CD4-positive, alpha-beta T cell treated with Interleukin-6 at 100 ng/mL for 8 hours (primary cell): ENCODE results near the gene GNAS-AS1.

Source experiments
- DNase-seq: peaks from one replicate; pipeline ENCODE4 v3.0.0-alpha.2; 2020; ENCODE audit warnings: mixed read lengths, low spot score

GNAS-AS1 gene

DNA sequence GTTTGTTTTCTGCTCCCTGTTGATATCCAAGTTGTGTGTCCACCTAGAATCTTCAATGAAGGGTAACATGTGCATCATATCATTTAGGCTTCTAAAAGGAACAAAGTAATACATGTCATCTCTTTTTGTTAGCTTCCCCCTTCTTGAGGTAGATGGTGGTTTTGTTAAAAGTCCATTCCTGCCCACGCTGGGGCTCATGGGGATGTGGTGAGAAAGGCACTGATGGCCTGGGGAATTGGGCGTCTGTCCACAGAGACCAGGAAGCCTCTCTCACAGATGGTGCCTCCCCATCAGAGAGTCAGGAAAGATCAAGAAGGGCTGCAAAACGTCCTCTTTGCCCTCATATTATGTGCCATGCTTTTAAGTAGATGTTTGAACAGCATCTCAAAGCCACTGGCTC, 34.3 kb upstream of the GNAS-AS1 start:
- DNase-seq: no peak

DNA sequence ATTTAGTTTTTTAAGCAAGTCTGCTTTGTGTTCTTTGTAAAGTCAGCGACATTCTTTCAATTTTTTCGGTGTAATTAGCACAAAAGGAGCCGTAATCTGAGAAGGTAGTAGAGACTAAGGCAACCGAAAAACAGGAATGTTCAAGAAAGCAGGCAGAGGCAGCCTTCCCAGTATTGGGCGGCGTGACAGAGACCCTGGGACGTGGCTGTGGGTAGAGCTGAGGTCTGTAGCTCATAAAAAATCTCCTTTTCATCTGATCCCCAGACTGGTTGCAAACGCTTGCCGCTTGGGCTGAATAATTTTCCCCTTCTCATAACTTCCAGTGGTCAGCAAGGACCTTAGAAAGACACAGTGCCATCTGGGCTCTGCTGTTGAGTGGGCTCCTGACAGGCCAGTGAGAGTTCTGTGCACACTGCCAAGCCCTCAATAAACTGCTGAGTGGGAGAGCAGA, 32.6 kb upstream of the GNAS-AS1 start:
- DNase-seq: no peak

DNA sequence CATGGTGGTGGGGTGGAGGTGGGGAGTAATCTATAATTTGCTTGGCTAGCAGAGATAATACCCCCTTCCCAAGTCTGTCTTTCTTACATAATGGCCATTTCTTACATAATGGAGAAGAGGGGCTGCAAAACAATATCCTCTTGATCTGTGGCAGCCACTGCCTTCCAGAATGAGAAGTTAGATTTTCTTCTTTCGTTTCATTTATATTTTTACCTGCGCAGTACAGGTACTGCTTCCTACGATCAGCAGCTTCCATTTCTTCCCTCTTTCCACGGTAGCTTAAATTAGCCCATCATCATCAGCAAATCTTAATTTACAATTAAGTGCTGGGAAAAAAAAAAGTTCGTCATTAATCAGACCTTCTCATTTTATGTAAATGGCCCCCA, 32.0 kb upstream of the GNAS-AS1 start:
- DNase-seq: no peak

DNA sequence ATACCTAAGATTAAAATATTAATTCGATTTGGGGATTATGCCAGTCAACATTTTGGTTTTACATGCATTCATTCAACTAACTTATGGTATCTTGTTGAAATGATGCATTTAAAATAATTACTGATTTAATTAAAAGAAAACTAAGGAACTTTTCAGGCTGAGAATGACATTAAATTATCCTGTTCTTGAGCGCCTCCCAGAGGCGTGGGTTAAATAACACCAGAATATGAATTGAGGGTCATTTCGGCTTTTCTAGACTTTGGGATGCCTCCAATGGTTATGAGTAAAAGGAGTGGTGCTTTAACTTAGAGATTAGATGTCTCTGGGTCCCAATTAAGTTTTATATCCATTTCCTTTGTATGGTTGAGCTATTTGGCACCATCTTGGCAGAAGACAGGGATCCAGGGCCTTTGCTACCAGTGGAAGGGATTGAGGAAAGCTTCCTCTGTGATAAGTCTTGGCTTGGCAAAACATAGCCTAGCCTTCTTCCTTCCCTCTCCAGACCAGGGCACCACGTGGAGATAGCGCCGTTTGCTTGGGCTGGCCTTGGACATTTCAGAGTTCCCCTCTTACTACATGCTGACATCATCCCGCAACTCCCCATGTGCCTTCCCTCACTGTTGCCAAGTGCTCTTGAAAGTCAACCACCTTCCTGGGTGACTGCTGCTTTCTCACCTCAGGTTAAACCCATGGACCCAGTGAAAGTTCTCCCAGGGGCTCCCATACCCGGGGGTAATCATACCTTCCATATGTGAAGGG, 30.5 kb upstream of the GNAS-AS1 start:
- DNase-seq: no peak

DNA sequence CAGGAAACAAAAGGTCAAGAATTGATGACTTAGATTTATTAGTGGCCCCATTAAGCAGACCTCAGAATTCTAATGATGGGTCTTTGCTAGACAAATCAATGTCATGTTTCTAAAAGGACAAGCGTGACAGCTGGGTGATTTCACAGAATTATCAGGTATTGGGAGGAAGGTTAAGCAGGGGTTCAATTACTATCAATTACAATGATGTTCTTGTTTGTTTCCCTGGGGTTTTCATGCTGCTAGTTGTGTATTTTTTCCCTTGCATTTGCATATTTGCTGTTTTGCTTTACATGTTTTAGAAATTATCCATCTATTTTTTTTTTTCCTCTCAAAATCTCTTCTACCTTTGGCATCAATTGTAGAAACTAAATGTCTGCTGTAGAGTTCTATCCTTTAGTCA, 29.7 kb upstream of the GNAS-AS1 start:
- DNase-seq: no peak

DNA sequence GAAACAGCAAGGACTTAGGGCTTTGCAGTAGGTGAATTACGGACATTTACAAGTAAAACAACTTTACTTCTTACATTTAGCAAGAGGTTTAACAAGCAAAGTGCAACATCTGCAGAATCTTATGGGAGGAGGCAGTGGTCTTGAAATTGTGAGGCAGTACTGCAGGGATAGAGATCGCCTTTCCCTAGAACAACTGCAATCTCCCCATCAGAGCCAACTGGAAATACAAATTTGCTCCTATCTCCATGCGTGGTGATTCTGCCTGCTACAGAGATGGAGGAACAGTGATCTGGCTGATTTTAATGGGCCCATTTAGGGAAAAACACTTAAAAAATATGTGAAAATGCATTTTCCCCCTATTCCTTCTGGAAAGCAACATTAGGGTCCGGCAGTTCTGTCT, 27.7 kb upstream of the GNAS-AS1 start:
- no peak for DNase-seq

DNA sequence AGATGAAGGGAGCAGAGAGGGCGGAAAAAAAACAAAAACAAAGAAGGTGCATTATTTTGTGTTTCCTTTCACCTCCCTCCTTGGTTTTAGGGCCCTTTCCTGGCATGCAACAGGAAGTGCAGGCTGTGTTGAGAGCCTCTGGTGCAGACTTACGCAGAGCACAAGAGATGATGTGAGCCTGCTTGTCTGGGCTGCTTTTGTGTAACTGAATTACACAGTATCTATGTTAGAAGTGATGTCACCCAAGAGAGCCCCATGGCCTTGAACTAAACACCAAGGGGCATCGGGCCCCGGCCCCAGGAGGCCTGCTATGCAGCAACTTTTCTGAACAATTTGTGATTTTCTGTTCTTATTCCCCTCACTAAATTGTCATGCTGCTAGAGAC, 27.3 kb upstream of the GNAS-AS1 start:
- DNase-seq: peak; percentile 47

DNA sequence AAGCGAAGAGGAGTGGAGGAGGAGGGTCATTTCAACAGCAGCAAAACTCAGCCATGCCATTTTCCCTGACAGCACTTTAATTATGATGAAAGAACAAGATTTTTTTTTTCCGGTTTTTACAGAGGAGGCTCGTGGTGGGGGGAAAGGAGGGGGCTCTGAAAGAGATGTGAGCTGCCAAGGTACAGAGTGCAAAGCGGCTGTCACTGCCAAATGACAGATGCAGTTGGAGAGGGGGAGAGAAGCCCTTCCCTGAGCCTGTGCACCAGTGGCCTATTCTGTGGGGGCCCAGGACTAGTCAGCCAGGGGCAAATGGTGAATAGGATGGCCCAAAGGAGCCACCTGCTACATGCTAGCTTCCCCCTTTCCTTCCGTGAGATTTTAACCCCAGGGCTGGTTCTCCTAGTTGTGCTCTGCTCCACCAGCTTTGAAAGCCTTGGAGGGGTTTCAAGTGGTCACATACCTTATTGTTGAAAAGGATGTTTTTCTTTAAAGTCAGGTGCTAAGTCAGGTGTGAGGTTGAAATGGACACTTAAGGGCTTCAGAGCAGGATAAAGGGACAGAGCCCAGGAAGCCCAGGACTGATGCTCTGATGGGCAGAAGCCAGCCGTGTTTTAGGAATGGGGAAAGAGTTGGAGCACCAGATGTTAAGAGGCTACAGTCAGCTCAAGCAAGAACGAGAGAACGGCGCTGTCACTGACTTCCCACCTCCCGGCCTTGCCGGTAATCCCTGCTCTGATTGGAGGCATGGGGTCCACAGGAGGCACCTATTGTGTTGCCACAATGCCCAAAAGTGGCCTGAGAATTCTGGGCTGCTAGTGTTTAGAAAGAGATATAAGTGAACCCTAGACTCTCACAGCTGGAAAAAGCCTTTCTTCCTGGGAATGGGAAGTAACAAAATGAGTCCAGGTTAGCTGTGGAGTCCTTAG, 26.6 kb upstream of the GNAS-AS1 start:
- DNase-seq: no peak

DNA sequence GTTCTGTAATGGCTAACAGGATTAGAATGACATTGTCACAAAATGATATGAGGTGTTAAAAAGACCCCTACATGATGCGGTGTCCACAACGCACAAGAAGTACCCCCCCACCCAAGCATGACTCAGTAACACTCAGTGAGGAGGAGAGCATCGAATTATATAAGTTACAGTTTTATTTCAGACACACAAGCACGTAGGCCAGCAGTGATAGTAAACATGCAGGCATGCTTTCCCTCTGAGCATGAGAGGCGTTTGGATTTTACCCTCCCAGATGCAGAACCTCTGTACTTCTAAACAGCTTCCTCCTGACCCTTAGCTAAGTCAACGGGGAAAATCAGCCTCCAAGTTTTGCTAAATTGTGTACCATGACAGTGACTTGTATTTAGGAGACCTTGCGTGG, 25.7 kb upstream of the GNAS-AS1 start:
- no peak for DNase-seq

DNA sequence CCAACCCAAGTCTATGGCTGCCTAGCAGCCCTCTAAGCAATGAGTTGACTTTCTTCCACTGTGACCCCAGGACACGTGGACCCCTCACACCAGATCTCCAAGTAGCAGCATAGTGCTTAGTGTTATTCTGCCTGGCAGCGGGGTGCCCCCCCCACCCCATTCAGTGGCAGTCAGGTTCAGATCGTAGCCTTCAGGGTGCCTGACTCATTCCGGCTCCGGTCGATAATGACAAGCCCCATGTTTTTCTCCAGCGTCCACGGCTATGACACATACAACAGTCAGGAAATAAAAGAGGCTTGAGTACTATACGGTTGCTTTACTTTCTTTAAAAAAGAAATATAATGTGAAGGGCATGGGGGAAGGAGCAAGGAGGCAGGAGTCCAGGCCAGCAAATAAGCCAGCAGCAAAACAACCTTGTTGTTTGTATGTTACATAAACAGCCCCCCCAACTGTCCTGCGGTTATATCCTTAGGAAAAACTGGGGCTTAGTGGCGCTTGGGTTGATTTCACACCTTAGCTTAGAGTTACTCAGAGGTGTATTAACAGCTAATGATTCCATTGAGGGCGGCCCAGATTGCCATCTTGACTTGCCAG, 24.9 kb upstream of the GNAS-AS1 start:
- DNase-seq: no peak

DNA sequence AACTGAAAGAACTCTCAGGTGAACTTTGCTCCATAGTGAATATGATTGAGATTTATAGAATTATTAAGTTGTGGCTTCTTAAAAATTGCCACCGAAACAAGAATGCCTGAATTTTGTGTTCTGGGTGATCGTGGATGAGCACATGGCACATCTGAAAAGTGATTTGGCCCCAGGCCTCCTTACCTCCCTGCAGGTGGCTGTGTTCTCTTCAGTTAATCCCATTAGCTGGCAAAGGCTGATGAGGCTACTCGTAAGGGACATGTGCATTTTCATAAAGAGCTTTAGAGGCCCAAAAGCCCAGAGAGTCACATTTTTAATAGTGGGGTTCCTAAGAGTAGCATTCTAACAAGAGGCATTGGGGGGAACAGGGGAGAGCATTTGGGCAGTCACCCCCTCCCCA, 24.4 kb upstream of the GNAS-AS1 start:
- DNase-seq: no peak

DNA sequence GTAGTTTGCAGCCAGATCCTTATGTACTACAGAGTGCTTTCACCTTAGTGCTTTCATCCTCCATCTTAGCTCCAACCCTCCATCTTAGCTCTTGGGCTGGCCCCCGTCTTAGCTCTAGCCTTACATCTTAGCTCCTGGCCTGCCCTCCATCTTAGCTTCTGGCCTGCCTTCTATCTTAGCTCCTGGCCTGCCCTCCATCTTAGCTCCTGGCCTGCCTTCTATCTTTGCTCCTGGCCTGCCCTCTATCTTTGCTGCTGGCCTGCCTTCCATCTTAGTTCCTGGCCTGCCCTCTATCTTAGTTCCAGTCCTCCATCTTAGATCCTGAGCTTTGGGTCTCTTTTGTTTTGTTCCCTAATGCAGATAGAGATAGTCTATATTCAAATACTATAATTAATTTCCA, 23.8 kb upstream of the GNAS-AS1 start:
- DNase-seq: no peak

DNA sequence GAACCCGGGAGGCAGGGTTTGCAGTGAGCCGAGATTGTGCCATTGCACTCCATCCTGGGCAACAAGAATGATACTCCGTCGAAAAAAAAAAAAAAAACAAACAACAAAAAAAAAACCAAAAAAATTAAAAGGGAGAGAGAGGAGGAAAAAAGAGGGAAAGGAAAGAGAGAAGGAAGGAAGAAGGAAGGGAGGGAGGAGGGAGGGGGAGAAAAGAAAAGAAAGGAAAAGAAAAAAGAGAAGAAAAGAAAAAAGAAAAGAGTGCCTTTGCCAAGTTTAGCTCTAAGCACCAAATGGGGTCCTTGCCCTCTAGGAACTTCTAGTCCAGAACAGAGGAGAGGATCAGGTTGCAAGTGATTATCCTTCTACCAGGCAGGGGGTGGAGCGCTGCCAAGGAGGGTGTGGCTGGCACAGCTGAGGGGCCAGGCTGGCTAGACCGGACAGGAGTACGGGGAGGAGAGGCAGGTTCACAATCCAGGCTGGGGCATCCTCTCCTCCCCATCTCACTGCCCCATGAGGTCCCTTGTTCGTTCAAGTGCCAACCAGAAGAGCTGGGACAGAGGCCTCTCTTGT, 20.9 kb upstream of the GNAS-AS1 start:
- DNase-seq: no peak

DNA sequence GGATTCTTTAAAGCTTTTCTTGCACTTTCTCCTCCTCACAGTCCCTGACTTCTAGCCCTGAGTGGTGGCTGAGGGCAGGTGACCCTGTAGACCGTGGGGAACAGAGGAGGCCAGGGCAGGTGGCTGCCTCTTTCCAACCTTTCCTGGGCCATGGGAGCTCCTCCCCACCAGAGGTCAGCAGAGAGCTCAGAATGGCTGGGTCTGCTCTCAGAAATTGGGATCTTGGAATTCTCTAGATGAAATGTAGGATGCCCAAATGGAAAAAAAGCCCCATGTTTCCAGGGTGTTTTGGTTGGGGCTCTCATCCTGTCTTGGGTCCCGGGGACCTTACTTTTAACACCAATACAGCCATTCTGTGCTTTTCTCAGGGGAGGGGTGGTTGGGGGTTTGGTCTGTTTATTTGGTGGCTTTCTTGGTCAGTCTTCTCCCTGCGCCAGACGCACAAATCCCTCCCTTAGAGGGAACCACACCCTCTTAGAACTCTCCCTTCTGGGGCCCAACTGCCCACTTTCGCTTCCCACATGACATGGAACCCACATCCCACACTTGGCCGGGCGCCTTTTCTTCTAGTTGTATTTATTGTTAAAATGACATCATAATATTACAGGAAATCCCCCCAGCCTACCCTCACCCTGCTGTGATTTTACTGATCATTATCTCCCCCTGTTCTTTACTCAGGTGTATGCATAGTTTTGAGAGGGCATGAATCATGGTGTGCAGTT, 19.8 kb upstream of the GNAS-AS1 start:
- peak; percentile 56 for DNase-seq

DNA sequence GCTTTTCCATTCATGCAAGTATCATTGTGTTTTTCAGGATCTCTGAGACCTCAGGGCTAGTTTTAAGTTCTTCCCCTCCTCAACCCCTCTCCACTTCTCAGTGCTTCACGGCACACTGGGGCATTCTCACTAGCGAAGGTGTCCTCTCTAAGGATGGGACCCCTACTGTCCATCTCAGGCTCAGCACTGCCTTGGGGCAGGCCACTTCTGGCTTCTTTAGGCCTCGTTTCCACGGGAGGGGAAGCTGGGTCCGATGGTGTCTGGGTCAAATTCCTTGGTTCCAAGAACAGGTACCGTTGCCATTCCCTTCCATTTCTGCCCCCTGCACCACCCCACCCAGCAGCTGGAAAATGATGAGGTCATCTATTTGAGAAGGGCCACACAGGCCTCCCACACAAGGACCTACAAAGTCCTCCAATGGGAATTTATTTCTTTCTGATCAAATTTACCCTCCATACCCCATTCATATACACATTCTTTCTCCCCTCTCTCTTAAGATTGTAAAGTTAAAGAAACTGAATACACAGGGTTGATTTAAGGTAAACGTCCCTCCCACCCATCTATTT, 19.0 kb upstream of the GNAS-AS1 start:
- no peak for DNase-seq

DNA sequence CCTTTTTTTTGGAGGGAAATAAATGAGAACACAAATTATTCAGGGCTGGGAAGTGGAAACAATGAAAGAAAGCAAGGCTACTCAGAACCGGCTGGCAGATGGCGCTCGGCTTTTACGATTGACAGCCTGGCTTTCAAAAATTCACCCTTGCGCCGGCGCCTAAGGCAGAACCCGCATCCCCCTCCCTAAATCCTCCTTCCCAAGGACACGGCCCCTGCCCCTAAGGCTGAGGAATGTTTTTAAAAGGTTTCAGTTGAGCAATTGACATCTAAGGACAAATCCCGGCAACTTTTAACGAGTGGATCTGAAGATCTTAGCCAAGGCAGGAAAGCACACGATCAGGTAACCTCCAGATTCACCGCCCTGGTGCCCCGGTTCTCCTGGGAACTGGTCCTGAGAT, 18.1 kb upstream of the GNAS-AS1 start:
- DNase-seq: no peak

DNA sequence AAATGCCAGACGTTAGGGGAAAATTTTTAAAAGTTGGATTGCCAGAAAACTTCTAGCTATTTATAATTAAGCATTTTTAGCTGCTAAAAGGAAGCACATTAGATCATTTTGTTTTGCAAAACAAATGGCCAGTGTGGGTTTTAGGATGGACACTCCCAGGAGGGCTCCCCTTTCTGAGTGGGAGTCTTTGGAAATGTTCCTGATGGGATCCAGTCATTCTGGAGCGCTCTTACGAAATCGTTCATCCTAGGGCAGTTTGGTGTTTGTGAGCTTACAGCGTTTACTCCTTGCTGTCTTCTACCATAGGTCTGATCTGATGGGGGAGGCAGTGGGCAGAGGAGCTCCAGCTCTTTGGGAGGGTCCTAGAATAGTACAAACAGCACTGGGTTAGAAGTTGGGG, 16.5 kb upstream of the GNAS-AS1 start:
- DNase-seq: no peak

DNA sequence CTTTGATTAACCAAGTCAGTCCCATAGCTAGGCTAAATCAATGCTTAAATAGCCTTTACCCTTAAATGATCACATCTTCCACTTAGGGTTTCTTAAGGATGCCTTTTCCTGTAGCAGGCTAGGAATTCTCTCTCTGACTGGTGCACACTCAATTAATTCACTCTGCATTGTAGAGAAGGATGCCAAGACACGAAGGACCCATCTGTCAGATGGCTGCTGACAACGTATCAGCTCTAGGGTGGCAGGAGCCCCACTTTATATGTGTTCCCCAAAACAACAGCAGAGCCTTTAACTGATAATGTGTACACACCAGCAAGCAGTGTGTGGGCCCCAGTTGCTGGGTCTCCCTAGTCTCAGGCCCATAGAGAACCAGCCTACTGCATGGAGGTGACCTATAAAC, 15.1 kb upstream of the GNAS-AS1 start:
- DNase-seq: no peak

DNA sequence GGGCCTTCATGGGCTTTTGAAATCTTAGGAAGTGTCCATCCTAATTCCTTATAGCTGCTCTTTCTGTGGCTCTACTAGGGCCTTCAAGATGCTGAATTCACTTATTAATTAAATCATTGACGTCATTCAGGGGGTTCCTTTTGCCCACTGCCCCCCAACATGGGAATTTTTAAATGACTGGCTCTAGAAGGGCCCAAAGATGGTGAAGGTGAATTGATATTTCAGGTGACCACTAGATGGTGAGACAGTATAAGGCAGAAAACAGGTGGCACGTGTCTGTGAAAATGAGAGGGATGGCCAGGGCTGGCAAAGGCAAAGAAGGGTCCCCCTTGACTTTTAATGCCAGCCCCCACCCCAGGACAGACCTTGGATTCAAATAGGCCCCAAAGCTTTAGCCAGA, 13.6 kb upstream of the GNAS-AS1 start:
- no peak for DNase-seq

DNA sequence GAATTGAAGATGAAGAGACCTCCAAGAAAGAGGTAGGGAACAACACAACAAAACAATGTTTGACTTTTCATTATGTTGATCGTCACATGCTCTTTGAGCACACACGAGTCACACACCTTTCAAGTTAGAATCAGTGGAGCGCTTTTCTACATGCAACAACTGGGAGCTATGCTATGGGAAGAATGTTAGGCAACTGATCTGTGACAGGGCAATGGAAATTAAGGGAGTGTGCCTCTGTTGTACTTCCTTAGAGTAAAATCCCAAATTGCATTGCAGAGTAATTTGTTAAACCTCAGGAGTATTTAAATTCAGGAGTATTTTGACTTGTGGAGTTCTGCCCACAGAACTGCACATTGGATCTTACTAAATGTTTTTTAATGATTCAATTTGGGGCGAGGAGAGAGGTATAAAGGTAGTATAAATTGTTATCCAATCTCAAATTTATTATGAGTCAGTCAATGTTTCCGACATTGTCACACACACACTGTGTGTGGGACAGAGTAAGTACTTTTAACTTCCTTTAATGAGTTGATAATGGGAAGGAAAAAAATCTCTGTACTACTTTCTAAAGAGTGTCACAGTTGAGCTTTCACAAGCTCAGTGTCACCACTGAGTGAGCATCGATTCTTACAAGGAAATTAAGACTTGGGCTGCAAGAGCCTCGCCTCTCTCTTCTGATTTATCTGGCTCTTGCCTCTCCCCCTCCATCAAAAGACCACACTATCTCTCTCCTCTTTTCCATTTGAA, 12.5 kb upstream of the GNAS-AS1 start:
- no peak for DNase-seq
